OCI-LY3 (cell line): ENCODE measurements around the gene LNPEP.
A peak's percentile ranks its signal among the peaks of the same experiment; 100 is the strongest.

Experiments used
- H2AFZ ChIP-seq: fragments of 200-600, 300-600 bp; shearing (Covaris generic); 2 replicates; pipeline ENCODE4 v1.6.0; 2014; ENCODE audit warnings: antibody characterized with exemption, low read depth, low read length
- H3K27ac ChIP-seq: fragments of 200-600, 300-600 bp; sonication (generic); 2 replicates; pipeline ENCODE4 v1.5.1; 2014; ENCODE audit warnings: mild to moderate bottlenecking, low read length, moderate library complexity, mixed read lengths
- H3K27me3 ChIP-seq: fragments of 200-600, 300-600 bp; sonication (generic); 2 replicates; pipeline ENCODE4 v1.6.1; 2014; ENCODE audit warnings: low read depth, low read length, mixed read lengths
- H3K36me3 ChIP-seq: fragments of 200-600, 300-600 bp; sonication (generic); replicated peaks from 2 replicates; pipeline ENCODE3; 2014; ENCODE audit warnings: low read depth, low read length, mixed read lengths
- H3K4me1 ChIP-seq: fragments of 300-600, 200-600 bp; sonication (generic); 2 replicates; pipeline ENCODE4 v1.6.1; 2014; ENCODE audit warnings: low read length, mixed read lengths
- H3K4me2 ChIP-seq: fragments of 200-600, 300-600 bp; sonication (generic); 2 replicates; pipeline ENCODE4 v1.6.1; 2014; ENCODE audit warnings: low read length, mixed read lengths
- H3K4me3 ChIP-seq: fragments of 300-600, 200-600 bp; sonication (generic); 2 replicates; pipeline ENCODE4 v1.5.1; 2014; ENCODE audit warnings: antibody characterized with exemption, mild to moderate bottlenecking, low read length, moderate library complexity
- H3K79me2 ChIP-seq: fragments of 300-600, 200-600 bp; shearing (Covaris generic); 2 replicates; pipeline ENCODE4 v1.6.1; 2014; ENCODE audit warnings: mild to moderate bottlenecking, low read length, mixed read lengths
- H3K9ac ChIP-seq: fragments of 300-600, 200-600 bp; shearing (Covaris generic); 2 replicates; pipeline ENCODE4 v1.6.0; 2014; ENCODE audit warnings: mild to moderate bottlenecking, low read length, moderate library complexity
- H3K9me3 ChIP-seq: fragments of 200-600, 300-600 bp; shearing (Covaris generic); 2 replicates; pipeline ENCODE4 v1.6.1; 2014; ENCODE audit warnings: low read length, mixed read lengths; ENCODE audit not compliant: insufficient read depth
- H4K20me1 ChIP-seq: fragments of 200-600, 300-600 bp; sonication (generic); 2 replicates; pipeline ENCODE4 v1.6.1; 2016; ENCODE audit warnings: low read length, mixed read lengths; ENCODE audit not compliant: insufficient read depth
- EZH2phosphoT487 ChIP-seq: fragments of 200-600 bp; shearing (Covaris generic); IDR thresholded peaks from 2 replicates; pipeline ENCODE4 v1.6.1; 2018; ENCODE audit warnings: antibody characterized with exemption, mixed run types, low read depth
- TF ChIP-seq, protein P1 (sequence below): fragments of 200-600, 300-600 bp; sonication (generic); IDR thresholded peaks from 2 replicates; pipeline ENCODE4 v1.5.1; 2014; ENCODE audit warnings: antibody characterized with exemption, low read length, low read depth

Gene LNPEP

DNA sequence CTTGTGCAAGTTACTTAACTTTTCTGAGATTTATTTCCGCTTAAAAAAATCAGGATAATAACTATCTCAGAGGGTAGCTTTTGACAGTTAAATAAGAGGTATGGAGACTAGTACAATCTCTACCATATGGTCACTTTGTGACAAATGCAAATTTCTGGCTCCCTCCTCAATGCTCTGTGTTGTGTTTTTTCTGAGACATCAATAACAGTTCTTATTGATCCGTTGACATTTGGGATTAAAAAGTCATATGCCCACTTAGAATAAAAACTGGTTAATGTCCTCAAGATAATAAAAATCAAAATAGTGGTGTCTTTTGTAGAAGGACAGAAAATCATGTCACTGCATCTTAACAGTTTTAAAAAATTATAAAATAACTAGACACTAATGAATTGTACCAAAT, 24.7 kb upstream of the LNPEP start:
- Histone ChIP-seq H3K4me1 (no peaks in the 10 kb centered on the region), H3K4me2 (no peak overlapping the region)
- no peak for TF ChIP-seq EZH2phosphoT487
- TF ChIP-seq, protein P1, sequence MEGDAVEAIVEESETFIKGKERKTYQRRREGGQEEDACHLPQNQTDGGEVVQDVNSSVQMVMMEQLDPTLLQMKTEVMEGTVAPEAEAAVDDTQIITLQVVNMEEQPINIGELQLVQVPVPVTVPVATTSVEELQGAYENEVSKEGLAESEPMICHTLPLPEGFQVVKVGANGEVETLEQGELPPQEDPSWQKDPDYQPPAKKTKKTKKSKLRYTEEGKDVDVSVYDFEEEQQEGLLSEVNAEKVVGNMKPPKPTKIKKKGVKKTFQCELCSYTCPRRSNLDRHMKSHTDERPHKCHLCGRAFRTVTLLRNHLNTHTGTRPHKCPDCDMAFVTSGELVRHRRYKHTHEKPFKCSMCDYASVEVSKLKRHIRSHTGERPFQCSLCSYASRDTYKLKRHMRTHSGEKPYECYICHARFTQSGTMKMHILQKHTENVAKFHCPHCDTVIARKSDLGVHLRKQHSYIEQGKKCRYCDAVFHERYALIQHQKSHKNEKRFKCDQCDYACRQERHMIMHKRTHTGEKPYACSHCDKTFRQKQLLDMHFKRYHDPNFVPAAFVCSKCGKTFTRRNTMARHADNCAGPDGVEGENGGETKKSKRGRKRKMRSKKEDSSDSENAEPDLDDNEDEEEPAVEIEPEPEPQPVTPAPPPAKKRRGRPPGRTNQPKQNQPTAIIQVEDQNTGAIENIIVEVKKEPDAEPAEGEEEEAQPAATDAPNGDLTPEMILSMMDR = no peak

DNA sequence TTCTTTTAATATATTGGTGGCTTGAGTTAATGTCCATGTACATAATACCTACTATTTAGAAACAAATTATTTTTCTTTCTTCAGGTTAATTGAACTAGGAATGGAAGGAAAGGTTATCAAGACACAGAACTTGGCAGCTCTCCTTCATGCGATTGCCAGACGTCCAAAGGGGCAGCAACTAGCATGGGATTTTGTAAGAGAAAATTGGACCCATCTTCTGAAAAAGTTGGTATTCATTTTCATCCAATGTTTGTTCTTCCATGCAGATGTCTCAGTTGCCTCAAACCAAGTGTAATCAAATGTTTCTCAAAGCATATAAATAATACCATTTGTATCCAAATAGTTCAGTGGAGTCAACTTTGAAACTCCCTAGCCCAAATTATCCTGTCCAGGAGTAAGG, 22.6 kb upstream of the LNPEP start:
- no peaks in the 10 kb centered on the region for H4K20me1 ChIP-seq
- H3K27ac ChIP-seq = no peak overlapping the region
- no peak overlapping the region for H3K4me3 ChIP-seq
- no peak overlapping the region for H3K4me2 ChIP-seq
- H3K79me2 ChIP-seq = no peaks in the 10 kb centered on the region
- no peaks in the 10 kb centered on the region for H3K9me3 ChIP-seq
- H3K4me1 ChIP-seq = no peaks in the 10 kb centered on the region
- H3K36me3 ChIP-seq = peaks cover 54% of the 10 kb centered on the region
- no peaks in the 10 kb centered on the region for H3K27me3 ChIP-seq
- no peak overlapping the region for H2AFZ ChIP-seq
- H3K9ac ChIP-seq = no peak overlapping the region
- TF ChIP-seq, protein P1 = no peak
- no peak for TF ChIP-seq EZH2phosphoT487

More for the DNA sequence above, 24.7 kb upstream of the LNPEP start:
- Histone ChIP-seq H3K27me3 (no peaks in the 10 kb centered on the region), H3K9me3 (no peaks in the 10 kb centered on the region), H3K27ac (no peak overlapping the region), H3K9ac (no peak overlapping the region), H3K4me3 (no peak overlapping the region), H3K36me3 (peaks cover 46% of the 10 kb centered on the region), H2AFZ (no peak overlapping the region), H4K20me1 (no peaks in the 10 kb centered on the region), H3K79me2 (no peaks in the 10 kb centered on the region)

DNA sequence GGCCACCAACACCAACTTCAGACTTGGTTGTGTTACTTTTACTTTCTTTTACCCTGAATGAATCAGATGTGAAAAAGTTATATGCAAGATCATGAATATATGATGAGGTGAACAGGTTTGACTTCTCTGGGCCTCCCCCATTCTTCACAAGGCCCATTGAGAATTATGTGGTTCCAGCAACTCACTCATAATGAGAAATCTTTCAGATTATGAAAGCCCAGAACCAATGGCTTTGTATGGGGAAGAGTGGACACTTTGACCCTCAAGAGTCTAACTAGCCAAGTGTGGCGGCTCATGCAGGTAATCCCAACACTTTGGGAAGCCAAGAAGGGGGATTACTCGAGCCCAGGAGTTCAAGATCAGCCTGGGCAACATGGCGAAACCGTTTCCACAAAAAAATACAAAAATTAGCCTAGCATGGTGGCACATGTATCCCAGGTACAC, 16.1 kb upstream of the LNPEP start:
- peaks cover 44% of the 10 kb centered on the region for H3K4me1 ChIP-seq
- no peak overlapping the region for H2AFZ ChIP-seq
- H3K9ac ChIP-seq = no peak overlapping the region
- TF ChIP-seq, protein P1 = no peak
- peak overlapping the region; percentile 23; the same call in 1 of the 2 replicates for H3K4me2 ChIP-seq
- no peaks in the 10 kb centered on the region for H3K27me3 ChIP-seq
- H3K4me3 ChIP-seq = no peak overlapping the region
- H3K27ac ChIP-seq = no peak overlapping the region
- H3K79me2 ChIP-seq = no peaks in the 10 kb centered on the region
- H3K9me3 ChIP-seq = no peaks in the 10 kb centered on the region
- H4K20me1 ChIP-seq = no peaks in the 10 kb centered on the region
- peaks cover 25% of the 10 kb centered on the region for H3K36me3 ChIP-seq

DNA sequence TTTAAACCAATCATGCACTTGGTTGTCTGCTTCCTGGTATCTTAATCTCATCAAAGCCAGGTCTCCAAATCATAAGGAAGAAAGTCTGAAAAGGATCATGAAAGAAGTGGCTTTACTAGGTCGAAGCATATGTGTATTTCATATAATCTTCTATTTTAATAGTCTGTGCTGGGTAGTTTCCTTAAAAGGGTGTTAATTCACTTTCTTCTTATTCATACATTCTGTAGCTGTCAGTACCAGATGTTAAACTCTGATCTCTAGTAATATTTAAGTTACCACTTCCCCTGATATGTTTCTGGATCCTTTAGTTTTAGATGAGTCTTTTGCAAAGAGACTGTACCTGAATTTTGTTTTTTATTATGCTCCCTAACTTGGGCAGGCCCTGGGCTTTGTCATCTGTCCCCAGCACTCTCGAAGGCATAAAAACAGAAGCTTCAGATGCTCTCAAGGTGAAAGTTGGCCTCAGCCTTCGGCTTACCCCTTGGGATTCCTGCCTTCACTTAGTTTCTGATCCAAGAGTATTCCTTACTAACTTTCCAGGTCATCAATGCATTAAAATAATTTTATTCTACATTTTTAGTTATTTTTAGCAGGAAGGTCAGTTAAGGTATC, 15.0 kb upstream of the LNPEP start:
- H3K27me3 ChIP-seq = no peaks in the 10 kb centered on the region
- H3K9me3 ChIP-seq = no peaks in the 10 kb centered on the region
- no peak overlapping the region for H2AFZ ChIP-seq
- peaks cover 44% of the 10 kb centered on the region for H3K4me1 ChIP-seq
- TF ChIP-seq, protein P1 = no peak
- no peak for TF ChIP-seq EZH2phosphoT487
- H3K4me3 ChIP-seq = no peak overlapping the region
- no peaks in the 10 kb centered on the region for H3K79me2 ChIP-seq
- no peaks in the 10 kb centered on the region for H4K20me1 ChIP-seq
- H3K4me2 ChIP-seq = no peak overlapping the region
- H3K36me3 ChIP-seq = peaks cover 22% of the 10 kb centered on the region
- H3K27ac ChIP-seq = no peak overlapping the region
- no peak overlapping the region for H3K9ac ChIP-seq
